T-helper 22 cell (primary cell): ENCODE data around the gene NUTM2G.
"Not testable (repeated sequence)": the region's sequence is repeated elsewhere in the genome, so short reads cannot be mapped to it uniquely, and the experiment has no call there.

Experiments used
- DNase-seq: peaks from one replicate; pipeline ENCODE4 v3.0.0-alpha.2; 2020; ENCODE audit warnings: low read depth

NUTM2G gene

GRCh38 chr9:96949346-96949745, 20.7 kb downstream of the NUTM2G start:
- DNase-seq, result not testable (repeated sequence)

GRCh38 chr9:96950539-96950938, 21.9 kb downstream of the NUTM2G start:
- DNase-seq, result not testable (repeated sequence)

- not testable (repeated sequence) for DNase-seq
Observed at GRCh38 chr9:96967591-96967990, 38.9 kb downstream of the NUTM2G start.

- not testable (repeated sequence) for DNase-seq
Observed at GRCh38 chr9:96972552-96972951, 43.9 kb downstream of the NUTM2G start.

- not testable (repeated sequence) for DNase-seq
Observed at GRCh38 chr9:96974037-96974436, 45.4 kb downstream of the NUTM2G start.

GRCh38 chr9:96983496-96984122, 55.0 kb downstream of the NUTM2G start:
- not testable (repeated sequence) for DNase-seq

GRCh38 chr9:96984139-96984538, 55.5 kb downstream of the NUTM2G start:
- DNase-seq, result not testable (repeated sequence)

GRCh38 chr9:96984887-96985286, 56.2 kb downstream of the NUTM2G start:
- not testable (repeated sequence) for DNase-seq
